B cell (primary cell): Measurements from ENCODE around the gene WRNIP1.

Source experiments
- EZH2 ChIP-seq: IDR thresholded peaks from 2 replicates; pipeline ENCODE4 v1.6.1; 2012; ENCODE audit warnings: borderline replicate concordance, low read depth, mild to moderate bottlenecking, moderate library complexity, low read length; ENCODE audit not compliant: insufficient read depth, poor library complexity, severe bottlenecking
- TF ChIP-seq, protein P1 (sequence below): fragments of 200-600 bp; IDR thresholded peaks from one replicate; pipeline ENCODE4 v1.8.0; 2022; ENCODE audit warnings: antibody characterized with exemption, mild to moderate bottlenecking

GRCh38 chr6:2829253-2829652, 64.1 kb downstream of the WRNIP1 start:
- TF ChIP-seq, protein P1, sequence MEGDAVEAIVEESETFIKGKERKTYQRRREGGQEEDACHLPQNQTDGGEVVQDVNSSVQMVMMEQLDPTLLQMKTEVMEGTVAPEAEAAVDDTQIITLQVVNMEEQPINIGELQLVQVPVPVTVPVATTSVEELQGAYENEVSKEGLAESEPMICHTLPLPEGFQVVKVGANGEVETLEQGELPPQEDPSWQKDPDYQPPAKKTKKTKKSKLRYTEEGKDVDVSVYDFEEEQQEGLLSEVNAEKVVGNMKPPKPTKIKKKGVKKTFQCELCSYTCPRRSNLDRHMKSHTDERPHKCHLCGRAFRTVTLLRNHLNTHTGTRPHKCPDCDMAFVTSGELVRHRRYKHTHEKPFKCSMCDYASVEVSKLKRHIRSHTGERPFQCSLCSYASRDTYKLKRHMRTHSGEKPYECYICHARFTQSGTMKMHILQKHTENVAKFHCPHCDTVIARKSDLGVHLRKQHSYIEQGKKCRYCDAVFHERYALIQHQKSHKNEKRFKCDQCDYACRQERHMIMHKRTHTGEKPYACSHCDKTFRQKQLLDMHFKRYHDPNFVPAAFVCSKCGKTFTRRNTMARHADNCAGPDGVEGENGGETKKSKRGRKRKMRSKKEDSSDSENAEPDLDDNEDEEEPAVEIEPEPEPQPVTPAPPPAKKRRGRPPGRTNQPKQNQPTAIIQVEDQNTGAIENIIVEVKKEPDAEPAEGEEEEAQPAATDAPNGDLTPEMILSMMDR = no peak
- TF ChIP-seq EZH2 = no peak
